Measurements from ENCODE around the gene DUSP8.
"Not testable (repeated sequence)": the region's sequence is repeated elsewhere in the genome, so short reads cannot be mapped to it uniquely, and the experiment has no call there.

Gene DUSP8

DNA sequence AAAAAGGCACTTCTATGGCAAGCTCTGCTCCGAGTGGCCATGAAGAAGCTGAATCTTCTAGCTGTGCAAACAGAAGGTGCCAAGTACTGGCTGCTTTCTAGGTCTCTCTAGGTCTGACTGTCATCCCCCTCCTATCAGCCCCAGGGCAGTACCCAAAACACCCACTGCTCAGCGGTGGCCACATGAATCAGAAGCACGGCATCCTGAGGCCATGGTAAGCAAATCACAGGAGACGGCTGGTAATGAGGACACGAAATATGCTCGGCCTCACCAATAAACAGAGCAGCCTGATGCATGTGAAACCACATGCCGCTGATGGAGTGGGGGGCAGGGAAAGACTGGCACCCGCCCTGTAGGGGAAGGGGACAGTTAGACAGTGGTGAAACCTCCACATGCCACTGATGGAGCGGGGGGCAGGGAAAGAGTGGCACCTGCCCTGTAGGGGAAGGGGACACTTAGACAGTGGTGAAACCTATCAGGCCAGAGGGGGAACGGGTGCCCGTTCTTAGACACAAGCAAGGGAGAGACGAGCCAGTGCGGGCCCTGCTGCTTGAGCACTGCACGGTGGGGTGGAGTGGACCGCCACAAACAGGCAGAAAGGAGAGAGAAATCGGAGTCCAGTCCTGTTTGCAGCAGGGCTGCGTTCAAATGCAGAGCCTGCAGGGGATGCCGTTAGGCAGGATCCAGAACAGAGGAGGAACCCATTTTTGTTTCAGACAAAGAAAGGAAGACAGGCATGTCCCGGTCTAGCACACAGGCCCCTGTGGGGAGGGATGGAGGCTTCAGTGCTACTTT, 55.6 kb downstream of the DUSP8 start:
- H3K4me3 ChIP-seq (ENCODE audit: control insufficient read depth, low read depth, low read length): no peak overlapping the region
- DNase-seq (ENCODE audit: low read depth): peak; percentile 56
- TF ChIP-seq, protein P1, sequence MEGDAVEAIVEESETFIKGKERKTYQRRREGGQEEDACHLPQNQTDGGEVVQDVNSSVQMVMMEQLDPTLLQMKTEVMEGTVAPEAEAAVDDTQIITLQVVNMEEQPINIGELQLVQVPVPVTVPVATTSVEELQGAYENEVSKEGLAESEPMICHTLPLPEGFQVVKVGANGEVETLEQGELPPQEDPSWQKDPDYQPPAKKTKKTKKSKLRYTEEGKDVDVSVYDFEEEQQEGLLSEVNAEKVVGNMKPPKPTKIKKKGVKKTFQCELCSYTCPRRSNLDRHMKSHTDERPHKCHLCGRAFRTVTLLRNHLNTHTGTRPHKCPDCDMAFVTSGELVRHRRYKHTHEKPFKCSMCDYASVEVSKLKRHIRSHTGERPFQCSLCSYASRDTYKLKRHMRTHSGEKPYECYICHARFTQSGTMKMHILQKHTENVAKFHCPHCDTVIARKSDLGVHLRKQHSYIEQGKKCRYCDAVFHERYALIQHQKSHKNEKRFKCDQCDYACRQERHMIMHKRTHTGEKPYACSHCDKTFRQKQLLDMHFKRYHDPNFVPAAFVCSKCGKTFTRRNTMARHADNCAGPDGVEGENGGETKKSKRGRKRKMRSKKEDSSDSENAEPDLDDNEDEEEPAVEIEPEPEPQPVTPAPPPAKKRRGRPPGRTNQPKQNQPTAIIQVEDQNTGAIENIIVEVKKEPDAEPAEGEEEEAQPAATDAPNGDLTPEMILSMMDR (IDR thresholded peaks at IDR 0.05; ENCODE audit: control insufficient read depth, insufficient read depth, low read depth, low read length, missing control alignments): no peak

DNA sequence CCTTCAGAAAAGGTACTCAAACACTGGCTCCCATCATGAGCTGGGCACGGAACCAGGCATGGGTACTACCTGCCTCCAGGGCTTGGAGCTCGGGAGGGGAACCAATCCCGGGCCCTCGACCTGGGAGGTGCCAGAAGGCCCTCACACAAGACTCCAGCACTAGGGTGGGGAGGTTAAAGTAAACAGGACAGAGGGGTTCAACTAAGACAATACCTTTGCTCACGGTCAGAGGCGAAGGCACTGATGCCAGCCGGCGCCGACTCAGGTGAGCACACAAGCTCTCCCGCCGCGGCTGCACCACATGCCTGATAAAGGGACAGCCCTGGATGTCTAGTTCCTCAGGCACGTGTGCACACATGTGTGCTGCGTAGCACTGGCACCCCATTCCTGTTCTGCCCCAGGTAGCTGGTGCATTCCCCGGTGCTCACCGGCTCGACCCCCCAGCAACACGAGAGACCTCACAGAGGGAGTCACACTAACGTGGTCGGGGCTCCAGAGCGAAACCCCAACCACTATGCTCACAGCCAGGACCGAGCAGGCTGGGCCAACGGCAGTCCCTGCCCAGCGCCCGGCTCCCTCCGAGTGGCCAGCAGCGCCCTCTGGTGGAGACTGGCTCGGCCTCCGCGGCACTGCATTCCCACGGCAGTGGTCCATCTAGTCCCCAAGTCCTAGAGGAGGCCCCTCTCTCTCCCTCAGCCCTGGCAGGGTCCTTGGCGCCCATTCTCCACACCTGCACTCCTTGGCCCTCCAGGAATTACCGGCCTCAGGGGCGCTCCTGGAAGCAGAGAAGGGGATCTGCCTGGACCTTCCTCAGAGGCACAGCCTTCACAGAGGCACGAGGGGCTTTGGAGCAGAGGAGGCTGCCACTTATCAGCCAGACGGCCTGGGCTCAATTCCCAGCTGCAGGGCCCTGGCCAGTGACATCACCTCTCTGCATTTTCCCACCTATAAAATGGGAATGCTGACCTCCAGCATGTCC, 56.7 kb downstream of the DUSP8 start:
- DNase-seq (ENCODE audit: low read depth): no peak
- TF ChIP-seq, protein P1 (IDR thresholded peaks at IDR 0.05; ENCODE audit: control insufficient read depth, insufficient read depth, low read depth, low read length, missing control alignments): peak; percentile 97
- no peak overlapping the region for H3K4me3 ChIP-seq (ENCODE audit: control insufficient read depth, low read depth, low read length)

DNA sequence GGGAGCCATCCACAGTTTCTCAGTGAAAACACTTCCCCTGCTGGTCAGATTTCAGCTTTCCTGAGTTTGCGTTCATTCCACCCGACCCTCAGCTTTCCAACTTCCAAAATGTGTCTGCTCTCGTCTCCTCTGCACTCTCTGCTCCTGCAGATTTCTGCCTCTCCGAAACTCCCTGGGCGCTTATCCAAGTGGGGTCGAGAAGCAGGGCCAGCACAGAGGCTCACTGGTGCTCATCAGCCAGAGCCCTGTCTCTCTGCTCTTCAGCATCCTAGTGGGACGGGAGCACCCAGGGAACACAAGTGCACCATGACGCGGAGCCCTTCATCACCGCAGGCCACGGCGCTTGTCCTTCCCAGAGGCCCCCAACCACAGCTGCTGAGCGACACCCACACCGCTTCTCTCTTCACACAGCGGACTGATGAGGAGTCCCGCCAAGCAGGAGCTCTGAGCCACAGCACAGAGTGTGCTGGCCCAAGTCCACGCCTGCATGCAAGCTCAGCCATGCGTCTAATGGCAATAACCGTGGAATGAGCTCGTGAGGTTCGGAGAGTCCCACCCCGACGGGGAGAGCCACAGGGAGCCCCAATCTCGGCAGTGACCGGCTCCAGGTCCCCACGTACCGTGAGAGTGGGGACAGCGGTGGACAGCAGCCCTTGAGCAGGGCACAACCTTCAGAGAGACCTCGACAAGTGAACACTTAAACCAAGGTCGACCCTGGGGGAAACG, 57.6 kb downstream of the DUSP8 start:
- H3K4me3 ChIP-seq (ENCODE audit: control insufficient read depth, low read depth, low read length): no peak overlapping the region
- no peak for DNase-seq (ENCODE audit: low read depth)
- TF ChIP-seq, protein P1 (IDR thresholded peaks at IDR 0.05; ENCODE audit: control insufficient read depth, insufficient read depth, low read depth, low read length, missing control alignments): no peak

DNA sequence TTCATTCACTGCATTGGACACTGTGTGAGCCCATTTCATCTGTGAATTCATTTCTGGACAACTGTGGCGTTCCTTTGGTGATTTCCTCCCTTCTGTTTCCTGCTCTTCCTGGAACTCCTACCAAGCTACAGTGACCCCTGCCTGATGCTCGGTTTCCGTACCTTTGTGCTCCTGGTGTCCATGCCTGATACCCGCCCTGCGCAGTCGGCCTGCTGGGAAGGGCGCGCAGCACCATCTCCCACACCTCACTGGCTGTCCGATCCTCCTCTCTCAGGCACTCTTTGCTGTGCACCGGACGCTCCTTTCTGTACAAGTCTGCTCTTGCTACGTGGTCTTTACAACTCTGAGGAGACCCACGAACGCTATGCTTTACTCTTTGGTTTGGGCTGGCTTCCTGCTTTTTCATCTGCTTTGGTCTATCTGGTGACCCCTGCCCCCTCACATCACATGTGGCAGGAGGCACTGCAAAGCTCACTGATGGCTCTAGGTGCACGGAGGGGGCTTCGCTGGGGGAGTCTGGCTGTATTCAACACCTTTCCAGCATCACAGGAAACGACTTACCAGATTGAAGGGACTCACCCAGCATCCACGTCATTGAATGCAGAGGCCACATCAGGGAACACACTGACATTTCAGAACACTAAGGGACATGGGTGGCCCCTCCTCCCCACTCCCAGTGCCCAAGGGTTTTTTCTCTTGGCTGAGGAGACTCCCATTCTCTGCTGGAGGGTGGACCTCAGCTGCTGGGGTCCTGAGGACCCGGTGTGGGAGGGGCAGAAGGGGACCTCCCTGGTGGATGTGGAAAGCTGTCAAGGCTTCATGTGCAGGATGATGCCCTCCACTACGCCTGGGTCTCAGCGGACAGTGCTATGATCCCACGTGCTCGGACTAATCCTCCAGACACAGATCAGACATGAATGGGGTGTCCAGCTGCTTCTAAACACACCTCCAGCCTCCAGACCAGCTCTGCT, 58.5 kb downstream of the DUSP8 start:
- no peak for DNase-seq (ENCODE audit: low read depth)
- H3K4me3 ChIP-seq (ENCODE audit: control insufficient read depth, low read depth, low read length): no peak overlapping the region
- TF ChIP-seq, protein P1 (IDR thresholded peaks at IDR 0.05; ENCODE audit: control insufficient read depth, insufficient read depth, low read depth, low read length, missing control alignments): no peak

DNA sequence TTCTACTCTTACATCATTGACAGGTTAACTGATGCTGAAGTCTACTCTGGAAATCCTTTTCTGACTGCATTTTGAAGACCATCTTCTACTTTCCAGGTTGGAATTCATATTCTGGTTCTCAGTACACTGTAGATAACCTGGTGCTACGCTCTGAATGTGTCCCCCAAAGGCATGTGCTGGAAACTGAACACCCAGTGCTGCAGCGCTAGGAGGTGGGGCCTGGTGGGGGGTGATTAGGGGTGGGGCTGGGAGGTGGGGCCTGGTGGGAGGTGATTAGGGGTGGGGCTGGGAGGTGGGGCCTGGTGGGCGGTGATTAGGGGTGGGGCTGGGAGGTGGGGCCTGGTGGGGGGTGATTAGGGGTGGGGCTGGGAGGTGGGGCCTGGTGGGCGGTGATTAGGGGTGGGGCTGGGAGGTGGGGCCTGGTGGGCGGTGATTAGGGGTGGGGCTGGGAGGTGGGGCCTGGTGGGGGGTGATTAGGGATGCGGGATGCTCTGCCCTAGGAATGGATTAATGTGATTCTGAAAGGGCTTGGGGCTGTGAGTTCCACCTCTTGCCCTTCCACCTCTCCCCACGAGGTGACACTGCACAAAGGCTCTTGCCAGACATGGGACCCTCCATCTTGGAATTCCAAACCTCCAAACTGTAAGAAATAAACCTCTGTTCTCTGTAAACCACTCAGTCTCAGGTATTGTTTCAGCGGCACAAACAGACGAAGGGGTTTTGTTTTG, 59.4 kb downstream of the DUSP8 start:
- not testable (repeated sequence) for H3K4me3 ChIP-seq (ENCODE audit: control insufficient read depth, low read depth, low read length); DNase-seq (ENCODE audit: low read depth)

DNA sequence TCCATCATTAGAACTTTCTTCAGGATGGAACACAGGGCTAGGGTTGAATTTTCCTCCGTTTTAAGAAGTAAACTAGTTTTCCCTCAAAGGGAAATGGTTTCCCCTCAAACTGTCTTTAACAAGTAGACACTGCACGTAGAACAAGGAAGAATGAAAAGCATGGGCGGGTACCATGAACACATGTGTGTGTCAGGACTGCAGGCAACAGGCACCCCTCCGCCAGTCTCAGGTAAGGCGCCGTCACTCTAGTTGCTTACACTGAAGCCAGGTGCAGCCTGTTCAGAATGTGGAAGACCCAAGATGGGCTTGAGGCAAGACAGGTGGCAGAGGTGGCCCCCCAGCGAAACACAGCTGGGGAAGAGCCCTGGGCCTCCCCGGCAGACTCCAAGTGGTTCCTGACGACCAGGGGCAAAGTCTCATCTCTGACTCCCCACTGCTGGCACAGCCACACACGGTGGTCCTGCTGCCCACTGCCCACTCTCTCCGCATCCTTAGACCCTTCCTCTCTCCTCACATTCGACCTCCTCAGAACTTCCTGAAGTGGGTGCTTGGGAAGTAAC, 60.1 kb downstream of the DUSP8 start:
- no peak overlapping the region for H3K4me3 ChIP-seq (ENCODE audit: control insufficient read depth, low read depth, low read length)
- no peak for DNase-seq (ENCODE audit: low read depth)
- TF ChIP-seq, protein P1 (IDR thresholded peaks at IDR 0.05; ENCODE audit: control insufficient read depth, insufficient read depth, low read depth, low read length, missing control alignments): no peak

All from AG09309 (cell line).